Measurements from ENCODE around the gene SLC6A13.
"Not testable (repeated sequence)": the region's sequence is repeated elsewhere in the genome, so short reads cannot be mapped to it uniquely, and the experiment has no call there.

Gene SLC6A13

GRCh38 chr12:263574-263973, 938 bp upstream of the SLC6A13 start:
- DNase-seq: no peak

GRCh38 chr12:262113-262512, 523 bp downstream of the SLC6A13 start:
- no peak for DNase-seq

- DNase-seq: no peak
These were observed 4.9 kb downstream of the SLC6A13 start for GRCh38 chr12:257521-258321.

- DNase-seq: no peak
These were observed 5.7 kb downstream of the SLC6A13 start for GRCh38 chr12:256958-257357.

GRCh38 chr12:256225-256624, 6.4 kb downstream of the SLC6A13 start:
- no peak for DNase-seq

- no peak for DNase-seq
These were observed 7.7 kb downstream of the SLC6A13 start for GRCh38 chr12:254912-255311.

- DNase-seq: no peak
These were observed 8.6 kb downstream of the SLC6A13 start for GRCh38 chr12:254039-254438.

GRCh38 chr12:253116-253831, 9.4 kb downstream of the SLC6A13 start:
- DNase-seq: no peak

GRCh38 chr12:252636-253035, 10.0 kb downstream of the SLC6A13 start:
- DNase-seq: no peak

- no peak for DNase-seq
These were observed 15.4 kb downstream of the SLC6A13 start for GRCh38 chr12:247271-247670.

- no peak for DNase-seq
These were observed 19.3 kb downstream of the SLC6A13 start for GRCh38 chr12:243381-243780.

- no peak for DNase-seq
These were observed 20.1 kb downstream of the SLC6A13 start for GRCh38 chr12:242496-242895.

GRCh38 chr12:241266-241665, 21.4 kb downstream of the SLC6A13 start:
- no peak for DNase-seq

- DNase-seq: no peak
These were observed 22.1 kb downstream of the SLC6A13 start for GRCh38 chr12:240566-240965.

GRCh38 chr12:238736-239398, 23.8 kb downstream of the SLC6A13 start:
- DNase-seq: no peak

- no peak for DNase-seq
These were observed 24.5 kb downstream of the SLC6A13 start for GRCh38 chr12:238116-238515.

GRCh38 chr12:237026-237815, 25.4 kb downstream of the SLC6A13 start:
- DNase-seq: no peak

GRCh38 chr12:236445-236844, 26.2 kb downstream of the SLC6A13 start:
- DNase-seq: no peak

- not testable (repeated sequence) for DNase-seq
These were observed 26.7 kb downstream of the SLC6A13 start for GRCh38 chr12:235967-236366.

GRCh38 chr12:234891-235415, 27.7 kb downstream of the SLC6A13 start:
- DNase-seq: no peak

- no peak for DNase-seq
These were observed 28.6 kb downstream of the SLC6A13 start for GRCh38 chr12:234019-234418.

- no peak for DNase-seq
These were observed 29.0 kb downstream of the SLC6A13 start for GRCh38 chr12:233615-233968.

All from right forelimb (tissue), 1 donor.